Measurements from ENCODE around the gene DNAJC27.

DNAJC27 gene

DNA sequence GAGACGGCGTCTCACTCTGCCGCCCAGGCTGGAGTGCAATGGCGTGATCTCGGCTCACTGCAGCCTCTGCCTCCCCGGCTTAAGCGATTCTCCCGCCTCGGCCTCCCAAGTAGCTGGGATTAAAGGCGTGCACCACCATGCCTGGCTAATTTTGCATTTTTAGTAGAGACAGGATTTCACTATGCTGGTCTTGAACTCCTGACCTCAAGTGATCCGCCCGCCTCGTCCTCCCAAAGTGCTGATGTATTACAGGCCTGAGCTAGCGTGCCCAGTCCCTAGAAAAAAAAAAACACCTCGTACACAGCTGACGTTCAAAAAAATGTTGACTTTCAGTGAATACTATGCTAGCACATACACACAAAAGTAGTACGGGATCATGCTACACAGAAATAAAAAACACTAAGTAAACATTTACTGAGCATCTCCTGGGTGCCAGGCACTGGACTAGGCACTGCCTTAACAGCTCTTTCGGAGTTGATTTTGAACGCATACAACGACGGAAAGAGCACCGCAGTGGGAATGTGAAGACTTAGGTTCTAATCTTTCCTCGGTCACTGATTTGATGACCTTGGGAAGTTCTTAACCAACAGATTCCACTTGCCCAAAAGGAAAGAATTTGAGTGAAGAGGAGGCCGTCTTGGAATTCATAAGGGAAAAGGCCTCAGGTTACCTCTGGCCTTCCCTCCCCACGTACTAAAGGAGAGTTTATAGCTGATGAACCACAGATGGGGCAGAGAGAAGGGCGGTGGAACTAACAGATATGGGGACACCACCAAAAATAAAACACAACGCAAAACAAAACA is 1.1 kb downstream of the DNAJC27 start:
- DNase-seq (ENCODE audit: low spot score), result no peak

DNA sequence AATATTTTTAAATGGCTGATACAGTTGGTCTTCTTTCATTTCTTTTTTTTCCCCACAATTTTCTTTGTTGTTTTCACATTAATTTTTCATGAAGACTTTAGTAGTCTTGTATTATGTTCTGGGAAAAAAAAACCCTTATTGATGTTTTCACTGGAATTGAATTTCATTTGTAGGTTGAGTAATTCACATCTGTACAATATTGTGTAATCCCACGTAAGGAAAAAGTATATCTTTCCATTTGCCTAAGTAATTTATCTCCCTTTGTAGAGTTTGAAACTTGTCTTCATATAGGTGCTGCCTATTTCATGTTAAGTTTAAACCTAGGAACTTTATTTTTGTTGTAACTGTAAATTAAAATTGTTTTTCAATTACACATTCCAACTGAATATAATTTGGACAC is 2.0 kb downstream of the DNAJC27 start:
- no peak for DNase-seq (ENCODE audit: low spot score)

DNA sequence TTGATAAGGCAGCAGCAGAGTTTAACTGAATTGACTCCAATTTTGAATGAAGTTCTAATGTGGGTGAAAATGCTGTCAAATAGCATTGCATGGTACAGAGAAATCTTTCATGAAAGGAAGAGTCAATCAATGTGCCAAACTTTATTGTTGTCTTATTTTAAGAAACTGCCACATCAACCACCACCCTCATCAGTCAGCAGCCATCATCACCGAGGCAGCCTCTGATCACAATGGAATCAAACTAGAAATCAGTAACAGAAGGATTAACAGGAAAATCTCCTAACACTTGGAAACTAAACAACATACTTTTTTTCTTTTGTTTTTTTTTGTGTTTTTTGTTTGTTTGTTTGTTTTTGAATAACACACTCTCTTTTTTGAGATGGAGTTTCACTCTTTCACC is 9.9 kb downstream of the DNAJC27 start:
- no peak for DNase-seq (ENCODE audit: low spot score)

DNA sequence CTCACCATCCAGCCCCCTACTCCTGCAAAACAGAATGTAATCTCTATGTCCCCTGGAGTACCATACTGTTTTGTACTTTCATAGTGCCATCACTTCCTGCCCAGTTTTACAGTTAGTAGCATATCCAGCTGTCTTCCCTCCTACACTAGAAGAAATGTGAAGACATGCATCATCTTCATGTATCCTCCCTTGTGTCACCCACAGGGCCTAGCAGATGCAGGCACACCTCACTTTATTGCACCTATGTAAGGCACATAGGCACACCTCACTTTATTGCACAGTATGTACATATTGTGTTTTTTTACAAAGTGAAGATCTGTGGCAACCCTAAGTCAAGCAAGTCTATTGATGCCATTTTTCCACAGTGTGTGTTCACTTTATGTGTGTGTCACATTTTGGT is 12.0 kb downstream of the DNAJC27 start:
- no peak for DNase-seq (ENCODE audit: low spot score)

DNA sequence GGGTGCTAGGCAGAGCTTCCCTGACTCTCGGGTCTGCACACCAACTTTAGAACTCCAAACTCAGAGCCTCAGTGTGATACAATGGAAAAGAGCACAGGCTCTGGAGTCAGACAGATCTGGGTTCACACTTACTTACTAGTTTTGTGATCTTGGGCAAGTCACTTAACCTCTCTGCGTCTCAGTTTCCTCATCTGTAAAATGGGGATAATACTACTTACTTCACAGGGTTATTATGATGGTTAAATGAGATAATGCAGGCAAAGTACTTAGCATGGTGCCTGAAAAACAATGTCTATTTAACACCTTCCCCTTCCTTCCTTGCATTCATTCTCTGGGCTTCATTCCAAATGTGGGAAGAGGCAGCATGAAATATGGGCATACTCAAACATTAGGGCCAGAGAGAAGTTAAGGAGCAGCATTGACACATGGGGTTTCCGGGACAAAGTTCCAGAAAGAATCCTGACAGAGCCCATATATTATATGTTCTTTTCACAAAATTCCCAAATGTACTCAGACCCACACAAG is 13.3 kb downstream of the DNAJC27 start:
- DNase-seq (ENCODE audit: low spot score), result no peak

DNA sequence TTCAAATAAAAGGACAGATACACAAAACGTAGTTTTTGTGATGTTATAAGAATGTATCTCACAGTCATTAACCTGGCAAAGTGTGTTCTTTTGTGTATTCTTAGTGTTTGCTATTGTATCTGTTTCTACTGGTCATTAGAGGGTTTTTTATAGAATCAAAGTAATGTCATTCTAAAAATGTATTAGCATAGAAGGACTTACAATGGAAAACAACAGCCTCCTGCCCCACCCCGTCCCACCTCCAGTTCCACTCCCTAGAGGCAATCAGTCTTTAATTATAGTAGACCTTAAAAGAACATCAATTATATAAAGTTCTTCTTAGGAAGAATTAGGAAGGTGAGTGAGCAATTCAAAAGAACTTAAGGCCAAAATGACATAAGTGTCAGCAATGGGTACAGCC is 13.8 kb downstream of the DNAJC27 start:
- no peak for DNase-seq (ENCODE audit: low spot score)

DNA sequence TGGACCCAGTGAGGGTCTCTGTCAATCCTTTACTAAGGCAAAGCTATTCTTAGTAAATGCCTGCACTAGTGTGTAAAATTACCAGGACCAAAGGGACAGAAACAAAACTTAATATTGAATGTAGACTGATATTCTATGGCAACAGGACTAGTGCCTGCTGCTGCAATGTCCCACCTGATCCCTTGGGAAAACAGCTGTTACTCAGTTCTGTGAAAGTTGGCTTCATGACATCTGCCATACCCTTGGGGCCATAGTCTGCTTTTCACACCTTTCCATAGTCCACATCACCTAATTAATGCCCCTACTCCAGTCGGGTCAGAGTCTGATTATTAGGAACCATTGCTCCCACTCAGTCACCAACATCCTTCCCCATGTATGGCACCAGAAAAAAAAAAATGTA is 14.5 kb downstream of the DNAJC27 start:
- no peak for DNase-seq (ENCODE audit: low spot score)

DNA sequence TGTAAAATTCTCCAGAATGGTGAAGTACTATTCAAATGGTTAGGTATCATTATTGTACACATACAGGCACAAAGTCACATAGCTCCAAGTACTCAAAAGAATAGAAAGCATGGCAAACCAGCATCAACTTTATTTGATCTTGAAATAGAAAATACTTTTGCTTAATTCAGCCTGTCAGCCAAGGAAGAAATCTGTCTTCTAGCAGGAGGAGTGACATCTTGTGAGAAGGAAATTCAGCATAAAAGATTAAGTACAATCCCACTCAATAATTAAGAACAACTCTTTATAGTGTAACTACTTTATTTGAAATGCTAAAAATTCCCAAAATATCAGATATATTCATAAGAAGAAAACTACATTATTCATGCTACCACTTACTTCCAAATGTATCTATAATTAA is 15.8 kb downstream of the DNAJC27 start:
- no peak for DNase-seq (ENCODE audit: low spot score)

DNA sequence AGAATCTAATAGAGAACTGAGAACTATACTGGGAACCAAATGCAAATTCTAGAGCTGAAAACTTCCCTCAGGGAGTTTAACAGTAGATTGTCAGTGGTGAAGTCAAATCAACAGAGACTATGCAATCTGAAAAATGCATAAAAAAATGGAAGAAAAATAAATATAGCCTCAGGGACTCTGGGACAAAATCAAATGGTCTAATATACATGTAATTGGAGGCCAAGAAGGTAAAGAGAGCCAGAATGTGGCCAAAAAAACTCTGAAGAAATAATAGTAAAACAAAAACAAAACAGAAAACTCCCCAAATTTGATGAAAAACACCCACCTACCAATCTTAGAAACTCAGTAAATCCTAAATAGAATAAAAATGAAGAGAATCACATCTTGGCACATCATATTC is 16.5 kb downstream of the DNAJC27 start:
- no peak for DNase-seq (ENCODE audit: low spot score)

DNA sequence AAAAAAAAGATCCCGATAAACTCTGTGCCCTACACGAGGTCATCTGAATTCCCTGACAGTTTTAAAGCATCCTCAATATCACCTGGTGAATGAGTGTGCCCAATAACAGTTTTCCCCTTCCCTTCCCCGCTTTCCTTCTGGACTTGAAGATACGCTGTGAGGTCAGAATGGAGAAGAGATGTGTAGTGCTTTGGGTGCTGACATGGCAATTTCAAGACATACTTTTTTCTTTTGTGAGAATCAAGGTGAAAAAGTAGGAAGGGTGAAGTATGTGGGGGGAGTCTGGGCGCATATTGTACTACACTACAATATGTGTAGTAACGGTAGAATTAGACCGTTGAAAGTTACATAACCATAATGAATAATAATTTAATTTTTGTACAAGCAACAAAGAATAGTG is 21.7 kb downstream of the DNAJC27 start:
- DNase-seq (ENCODE audit: low spot score), result no peak

DNA sequence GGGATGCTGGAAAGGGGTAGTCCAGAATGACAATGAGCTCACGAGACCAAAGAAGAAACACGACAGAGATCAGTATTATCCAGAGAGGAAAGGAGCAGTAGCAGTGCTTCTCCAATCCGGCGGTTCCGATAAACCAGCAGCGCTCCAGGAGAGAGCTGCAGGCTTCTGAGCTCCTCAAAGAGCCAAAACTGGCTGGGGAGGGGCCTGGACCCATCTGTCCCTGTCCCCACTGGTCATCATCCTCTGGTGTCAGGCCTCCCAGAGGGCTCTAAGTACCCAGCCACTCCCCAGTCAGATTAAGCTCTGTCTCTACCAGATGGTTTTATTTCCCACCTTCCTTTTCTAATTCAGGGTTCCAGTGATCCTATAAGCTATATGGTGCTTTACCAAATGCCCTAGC is 23.2 kb downstream of the DNAJC27 start:
- DNase-seq (ENCODE audit: low spot score), result no peak

DNA sequence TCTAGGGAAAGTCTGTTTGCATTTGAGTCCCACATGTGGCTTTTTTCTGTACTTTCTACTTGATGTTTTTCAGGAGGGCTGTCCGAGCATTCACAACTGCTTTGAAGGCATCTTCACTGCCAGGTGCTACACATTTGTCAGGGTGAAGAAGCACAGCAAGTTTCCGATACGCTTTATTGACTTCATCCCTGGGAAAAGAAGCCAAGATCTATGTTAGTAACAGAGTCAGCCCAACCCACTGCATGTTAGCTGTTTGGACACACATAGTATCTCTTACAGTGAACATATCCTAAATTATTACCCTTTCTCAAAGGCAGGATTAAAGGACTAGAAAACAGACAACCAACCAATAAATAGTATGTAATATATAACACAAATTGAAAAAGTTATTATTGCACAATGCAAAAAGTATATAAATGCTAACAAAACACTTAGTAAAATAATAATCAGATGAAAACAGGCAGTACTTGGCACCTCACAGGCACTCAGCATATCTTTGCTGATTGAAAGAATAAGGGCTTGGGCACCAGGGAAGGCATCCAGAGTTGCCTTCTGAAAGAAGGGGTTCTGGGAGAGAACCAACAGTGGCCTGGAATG is 24.1 kb downstream of the DNAJC27 start:
- DNase-seq (ENCODE audit: low spot score), result no peak

DNA sequence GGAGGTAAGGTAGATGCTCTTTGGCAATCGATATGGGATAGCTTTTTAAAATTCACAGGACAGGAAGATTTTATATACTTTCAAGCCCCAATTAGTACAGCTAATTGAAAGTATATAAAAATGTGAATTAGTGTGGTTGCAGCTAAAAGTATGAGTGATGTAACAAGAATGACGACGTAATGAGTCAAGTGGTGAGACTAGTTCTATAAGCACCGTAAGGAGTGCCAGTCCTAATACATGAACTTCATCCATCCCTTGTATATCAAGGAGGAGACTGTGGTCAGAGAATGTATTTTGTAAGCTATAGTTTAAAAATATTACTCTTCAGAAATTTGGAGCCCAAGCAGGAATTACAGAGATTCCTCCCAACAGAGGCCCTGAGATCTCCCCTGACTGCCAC is 25.8 kb downstream of the DNAJC27 start:
- no peak for DNase-seq (ENCODE audit: low spot score)

DNA sequence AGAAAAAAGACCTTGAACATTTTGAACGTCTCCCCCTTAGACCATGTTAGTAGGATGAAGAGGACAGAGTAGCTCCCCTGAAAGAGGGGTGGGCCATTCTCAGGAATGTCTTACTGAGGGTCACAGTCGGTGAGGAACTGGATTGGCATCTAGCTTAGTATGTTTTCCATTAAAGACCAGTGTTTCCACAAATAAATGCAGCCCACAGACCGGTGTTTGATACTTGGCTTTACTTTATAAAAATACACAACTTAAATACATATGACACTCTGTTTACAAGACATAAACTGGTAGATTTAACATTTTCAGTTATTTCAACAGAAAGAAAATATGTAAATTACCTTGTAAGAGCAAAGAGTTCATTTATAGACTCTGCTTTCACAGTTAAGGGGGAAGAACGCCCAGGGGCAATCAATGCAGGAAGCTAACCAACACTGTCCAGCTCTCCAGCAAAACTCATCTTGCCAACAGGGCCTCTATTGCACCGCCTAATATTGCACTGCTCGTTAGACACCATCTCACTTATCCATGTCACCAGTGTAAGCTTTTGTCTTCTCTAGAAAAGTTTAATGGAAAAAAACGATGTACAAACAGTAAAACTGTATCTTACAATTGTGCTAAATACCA is 28.2 kb downstream of the DNAJC27 start:
- DNase-seq (ENCODE audit: low spot score), result no peak

DNA sequence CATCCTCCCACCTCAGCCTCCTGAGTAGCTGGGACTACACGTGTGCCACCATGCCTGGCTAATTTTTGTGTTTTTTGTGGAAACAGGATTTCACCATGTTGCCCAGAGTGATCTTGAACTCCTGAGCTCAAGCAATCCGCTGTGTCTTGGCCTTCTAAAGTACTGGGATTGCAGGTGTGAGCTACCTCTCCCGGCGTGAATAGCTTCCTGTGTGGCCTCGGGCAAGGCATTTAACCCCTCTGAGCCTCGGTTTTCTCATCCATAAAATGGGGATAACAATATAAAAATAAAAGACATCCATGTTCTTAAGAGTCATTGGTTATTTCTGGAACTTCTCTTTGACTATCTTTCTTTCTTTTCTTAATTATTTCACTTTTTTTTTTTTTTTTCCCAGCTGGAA is 32.4 kb downstream of the DNAJC27 start:
- no peak for DNase-seq (ENCODE audit: low spot score)

DNA sequence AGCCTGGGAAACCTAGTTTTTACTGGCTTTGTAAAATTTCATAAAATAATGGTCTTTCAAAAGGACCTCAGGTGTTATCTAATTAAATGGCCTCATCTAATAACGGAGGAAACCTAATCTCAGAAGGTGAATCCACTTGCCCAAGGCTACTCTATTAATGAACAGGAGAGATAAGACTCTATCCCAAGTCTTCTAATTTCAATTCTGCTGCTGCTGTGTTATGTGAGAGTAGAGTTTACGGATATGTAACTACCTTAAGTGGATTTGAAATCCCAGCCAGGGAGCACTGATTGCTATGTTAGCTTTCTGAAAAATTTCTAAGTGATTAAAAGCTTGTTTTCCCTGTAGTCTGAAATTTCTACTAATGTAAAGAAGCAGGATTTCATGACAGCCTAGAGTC is 34.5 kb downstream of the DNAJC27 start:
- no peak for DNase-seq (ENCODE audit: low spot score)

DNA sequence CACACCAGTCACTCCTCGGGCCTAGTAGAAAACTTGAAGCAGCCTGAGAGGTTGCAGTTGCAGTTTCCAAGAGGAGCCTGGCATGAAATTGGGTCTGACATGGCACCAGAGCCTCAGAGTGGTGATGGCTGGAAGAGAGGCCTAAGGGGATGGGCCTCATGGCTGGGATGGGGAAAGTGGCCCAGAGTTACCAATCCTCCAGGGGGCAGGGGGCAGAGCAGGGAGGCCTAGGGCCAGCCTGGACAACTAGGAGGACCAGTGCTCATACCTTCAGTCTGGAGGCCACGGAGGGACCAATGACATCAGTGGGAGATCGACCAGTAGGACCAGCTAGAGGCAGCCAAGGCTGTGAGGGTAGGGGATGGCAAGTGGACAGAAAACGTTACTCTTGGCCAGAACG is 36.6 kb downstream of the DNAJC27 start:
- no peak for DNase-seq (ENCODE audit: low spot score)

DNA sequence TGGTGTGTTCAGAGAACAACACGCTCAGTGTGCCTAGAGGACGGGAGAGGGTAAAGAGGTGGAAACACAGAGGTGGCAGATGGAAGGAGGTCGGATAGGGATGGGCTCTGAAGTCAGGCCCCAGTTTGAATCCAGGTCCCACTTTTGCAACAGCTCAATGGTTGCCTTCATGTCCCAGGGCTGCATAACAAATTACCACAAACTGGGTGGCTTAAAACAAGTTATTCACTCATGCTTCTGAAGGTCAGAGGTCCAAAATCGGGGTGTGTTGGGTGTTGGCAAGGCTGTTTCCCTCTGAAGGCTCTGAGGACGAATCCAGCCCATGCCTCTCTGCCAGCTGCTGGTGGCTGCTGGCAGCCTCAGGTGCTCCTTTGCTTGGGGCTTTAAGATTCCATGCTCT is 39.0 kb downstream of the DNAJC27 start:
- DNase-seq (ENCODE audit: low spot score), result no peak

DNA sequence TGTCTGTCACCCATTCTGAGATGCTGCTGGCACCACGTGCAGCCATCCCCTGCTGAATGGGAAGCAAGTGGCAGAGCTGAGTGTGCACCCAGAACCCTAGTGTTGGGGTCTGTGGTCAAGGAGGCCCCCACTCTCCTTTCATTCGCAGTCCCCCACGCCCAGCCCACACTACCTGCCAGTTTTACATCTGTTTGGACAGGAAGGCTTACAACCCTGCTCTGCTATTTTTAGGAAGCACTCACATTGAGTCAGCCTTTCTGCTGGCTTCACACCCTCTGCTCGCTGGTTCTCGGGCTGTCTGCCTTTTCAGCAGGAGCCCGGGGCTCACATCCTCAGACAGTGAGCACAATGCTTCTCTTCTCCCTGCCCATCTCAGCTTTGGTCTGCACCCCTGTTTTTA is 41.0 kb downstream of the DNAJC27 start:
- no peak for DNase-seq (ENCODE audit: low spot score)

DNA sequence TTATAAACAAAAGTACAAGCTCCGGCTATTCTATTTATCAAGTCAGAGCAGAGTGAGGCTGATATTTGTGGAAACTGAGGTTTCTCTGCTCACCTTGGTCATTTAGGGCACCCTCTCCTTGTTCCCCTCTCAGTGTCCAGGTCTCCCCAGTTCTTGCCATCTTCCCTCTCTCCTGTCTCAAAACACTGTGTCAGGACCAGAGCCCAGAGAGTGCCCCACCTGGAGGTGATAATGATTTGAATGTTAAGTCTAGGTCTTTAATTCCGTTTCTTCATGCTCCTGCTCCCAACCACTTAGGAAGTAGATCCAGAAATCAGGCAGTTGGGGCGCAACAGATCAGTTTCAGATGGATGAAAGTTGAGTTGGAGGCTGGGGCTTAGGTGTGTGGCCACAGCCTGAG is 42.5 kb downstream of the DNAJC27 start:
- no peak for DNase-seq (ENCODE audit: low spot score)

DNA sequence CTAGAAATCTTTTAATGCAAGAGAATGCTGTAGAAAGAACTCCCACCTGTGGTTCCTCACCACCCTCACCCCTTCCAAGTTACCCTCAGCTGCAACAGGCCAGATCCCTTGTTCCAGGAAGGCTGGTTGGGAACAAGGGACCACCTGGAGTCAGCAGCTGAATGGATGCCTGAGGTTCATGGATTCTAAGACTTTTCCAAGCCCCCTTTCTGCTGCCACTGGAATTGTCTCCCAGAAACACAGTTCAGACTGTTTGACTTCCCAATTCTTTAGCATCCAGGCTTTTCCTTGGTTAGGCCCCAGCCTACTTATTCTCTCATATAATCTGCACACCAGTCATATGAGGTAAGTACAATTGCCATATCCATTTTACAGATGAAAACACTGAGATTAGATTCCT is 43.7 kb downstream of the DNAJC27 start:
- DNase-seq (ENCODE audit: low spot score), result no peak

DNA sequence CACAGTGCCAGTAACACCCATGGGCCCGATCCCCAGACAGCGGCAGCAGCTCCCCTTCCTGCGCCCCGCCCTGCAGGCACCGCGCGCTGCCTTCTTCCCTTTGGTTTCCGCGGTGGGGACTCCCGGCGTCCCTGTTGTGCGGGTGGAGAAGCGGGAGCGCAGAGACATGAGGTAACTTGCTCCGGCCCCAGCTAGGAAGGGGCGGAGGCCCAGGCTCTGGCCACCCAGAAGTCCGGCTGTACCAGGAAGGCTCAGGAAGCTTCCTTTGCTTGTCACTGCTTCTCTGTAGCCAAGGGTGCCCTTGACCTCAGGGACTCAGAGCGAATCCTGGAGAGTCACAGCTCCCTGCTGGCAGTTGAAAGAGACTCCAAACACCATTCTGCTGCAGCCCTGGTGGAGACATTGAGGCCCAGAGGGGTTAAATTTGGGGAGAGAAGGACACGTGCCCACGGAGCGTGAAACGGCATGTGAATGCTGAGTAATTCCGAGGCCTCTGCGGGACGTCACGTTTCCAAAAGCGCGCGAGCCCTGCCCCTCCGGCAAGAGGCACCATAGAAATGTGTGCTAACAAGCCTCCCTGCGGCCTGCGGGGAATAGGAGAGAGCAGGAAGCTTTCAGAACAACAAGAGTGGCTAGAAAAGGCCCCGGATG is 45.0 kb downstream of the DNAJC27 start:
- no peak for DNase-seq (ENCODE audit: low spot score)

DNA sequence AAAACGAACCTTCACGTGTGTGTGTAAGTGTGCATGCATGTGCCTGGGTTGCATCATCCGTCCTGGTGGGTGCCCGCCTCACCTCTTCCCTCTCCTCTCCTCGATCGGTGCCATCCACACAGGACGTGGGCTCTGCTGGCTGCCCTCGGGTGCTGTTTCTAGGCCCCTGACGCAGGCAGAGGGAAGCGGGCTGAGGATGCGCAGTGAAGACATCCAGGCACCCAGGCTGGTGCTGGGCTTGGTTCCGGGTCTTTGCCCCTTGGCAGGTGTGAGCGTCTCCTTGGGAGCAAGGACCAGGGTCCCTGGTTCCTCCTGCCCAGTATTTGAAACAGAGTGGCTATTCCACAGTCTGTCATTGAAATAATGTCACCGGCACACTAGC is 45.5 kb downstream of the DNAJC27 start:
- no peak for DNase-seq (ENCODE audit: low spot score)

Data from hematopoietic multipotent progenitor cell treated with erythropoietin and hydrocortisone succinate and interleukin-3 and kit ligand, for 17 days (in vitro differentiated cells).